NCI-H146 (cell line): ENCODE measurements around the gene ADGRL4.
"Not testable (repeated sequence)": the region's sequence is repeated elsewhere in the genome, so short reads cannot be mapped to it uniquely, and the experiment has no call there.

Source experiments
- DNase-seq: peaks from one replicate; lab custom pipeline; 2025; lab: John Stamatoyannopoulos, UW

The ADGRL4 gene

GRCh38 chr1:78916986-78917385, 89.5 kb downstream of the ADGRL4 start:
- no peak for DNase-seq

GRCh38 chr1:78913950-78914349, 92.6 kb downstream of the ADGRL4 start:
- DNase-seq = no peak

GRCh38 chr1:78911956-78912880, 94.3 kb downstream of the ADGRL4 start:
- no peak for DNase-seq

- no peak for DNase-seq
Observed at GRCh38 chr1:78902641-78903040, 103.9 kb downstream of the ADGRL4 start.

- DNase-seq = no peak
Observed at GRCh38 chr1:78894811-78895210, 111.7 kb downstream of the ADGRL4 start.

GRCh38 chr1:78892260-78892840, 114.2 kb downstream of the ADGRL4 start:
- no peak for DNase-seq

- DNase-seq = no peak
Observed at GRCh38 chr1:78887458-78887857, 119.1 kb downstream of the ADGRL4 start.

- no peak for DNase-seq
Observed at GRCh38 chr1:78884685-78885452, 121.7 kb downstream of the ADGRL4 start.

- no peak for DNase-seq
Observed at GRCh38 chr1:78880223-78880622, 126.3 kb downstream of the ADGRL4 start.

- DNase-seq = not testable (repeated sequence)
Observed at GRCh38 chr1:78875986-78876385, 130.5 kb downstream of the ADGRL4 start.

GRCh38 chr1:78872801-78873200, 133.7 kb downstream of the ADGRL4 start:
- DNase-seq = not testable (repeated sequence)

- DNase-seq = no peak
Observed at GRCh38 chr1:78871249-78871648, 135.3 kb downstream of the ADGRL4 start.

- DNase-seq = no peak
Observed at GRCh38 chr1:78869136-78869535, 137.4 kb downstream of the ADGRL4 start.

- DNase-seq = no peak
Observed at GRCh38 chr1:78864175-78864574, 142.4 kb downstream of the ADGRL4 start.

- no peak for DNase-seq
Observed at GRCh38 chr1:78856096-78856495, 150.4 kb downstream of the ADGRL4 start.

- DNase-seq = no peak
Observed at GRCh38 chr1:78855258-78855657, 151.3 kb downstream of the ADGRL4 start.

- no peak for DNase-seq
Observed at GRCh38 chr1:78854556-78854955, 152.0 kb downstream of the ADGRL4 start.

GRCh38 chr1:78843546-78843945, 163.0 kb downstream of the ADGRL4 start:
- no peak for DNase-seq

GRCh38 chr1:78843111-78843510, 163.4 kb downstream of the ADGRL4 start:
- DNase-seq = no peak

- DNase-seq = no peak
Observed at GRCh38 chr1:78840453-78841271, 165.9 kb downstream of the ADGRL4 start.
